D721Med (cell line): ENCODE results near the gene CHN2.

Experiments
- DNase-seq: peaks from one replicate; pipeline ENCODE4 v3.0.0; 2011; ENCODE audit warnings: low spot score; ENCODE audit not compliant: insufficient read length
- FAIRE-seq: peaks from 2 replicates; lab custom pipeline; 2011; peaks lifted over from hg19 to GRCh38; lab: Jason Lieb, UNC
- TF ChIP-seq, protein P1 (sequence below): IDR thresholded peaks from 2 replicates; pipeline ENCODE4 v1.5.1; 2012; ENCODE audit warnings: mild to moderate bottlenecking, control low read depth; ENCODE audit not compliant: insufficient read depth; ENCODE audit errors: missing control alignments

The CHN2 gene

GRCh38 chr7:29469976-29470557 is 275.5 kb downstream of the CHN2 start:
- TF ChIP-seq, protein P1, sequence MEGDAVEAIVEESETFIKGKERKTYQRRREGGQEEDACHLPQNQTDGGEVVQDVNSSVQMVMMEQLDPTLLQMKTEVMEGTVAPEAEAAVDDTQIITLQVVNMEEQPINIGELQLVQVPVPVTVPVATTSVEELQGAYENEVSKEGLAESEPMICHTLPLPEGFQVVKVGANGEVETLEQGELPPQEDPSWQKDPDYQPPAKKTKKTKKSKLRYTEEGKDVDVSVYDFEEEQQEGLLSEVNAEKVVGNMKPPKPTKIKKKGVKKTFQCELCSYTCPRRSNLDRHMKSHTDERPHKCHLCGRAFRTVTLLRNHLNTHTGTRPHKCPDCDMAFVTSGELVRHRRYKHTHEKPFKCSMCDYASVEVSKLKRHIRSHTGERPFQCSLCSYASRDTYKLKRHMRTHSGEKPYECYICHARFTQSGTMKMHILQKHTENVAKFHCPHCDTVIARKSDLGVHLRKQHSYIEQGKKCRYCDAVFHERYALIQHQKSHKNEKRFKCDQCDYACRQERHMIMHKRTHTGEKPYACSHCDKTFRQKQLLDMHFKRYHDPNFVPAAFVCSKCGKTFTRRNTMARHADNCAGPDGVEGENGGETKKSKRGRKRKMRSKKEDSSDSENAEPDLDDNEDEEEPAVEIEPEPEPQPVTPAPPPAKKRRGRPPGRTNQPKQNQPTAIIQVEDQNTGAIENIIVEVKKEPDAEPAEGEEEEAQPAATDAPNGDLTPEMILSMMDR, result no peak
- DNase-seq, result no peak
- peak; percentile 77 for FAIRE-seq

DNA sequence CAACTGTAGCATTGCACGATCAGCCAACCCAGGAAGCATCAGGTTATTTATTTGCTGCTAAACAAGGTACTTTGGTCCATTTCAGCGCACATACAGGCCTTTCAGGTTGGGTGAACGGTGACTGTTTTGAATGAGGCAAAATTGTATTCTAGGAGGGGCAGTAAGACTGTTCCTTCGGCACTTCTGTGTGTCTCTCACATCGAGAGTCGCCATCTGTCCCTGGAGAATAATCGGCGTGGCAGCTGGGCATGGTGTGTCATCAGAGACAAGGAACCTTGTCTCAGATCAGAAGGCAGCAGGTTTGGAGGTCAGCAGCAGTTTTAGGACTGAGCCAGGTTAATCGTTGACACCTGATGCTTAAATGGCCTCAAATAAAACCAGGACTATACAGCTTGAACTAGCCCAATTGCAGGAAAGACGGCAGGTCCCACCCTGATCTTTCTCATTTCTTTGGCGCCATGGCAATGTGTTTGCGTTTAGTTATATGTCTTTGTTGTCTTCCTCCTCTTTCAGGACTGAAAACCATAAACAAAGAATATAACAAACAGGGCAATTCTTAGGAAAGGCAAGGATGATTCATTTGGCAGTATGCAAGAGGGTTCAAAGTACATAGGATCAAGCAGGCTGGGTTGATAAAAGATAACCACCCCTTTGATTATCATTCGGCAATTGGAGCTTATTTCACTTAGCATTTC is 277.0 kb downstream of the CHN2 start:
- peak; percentile 96 for FAIRE-seq
- DNase-seq, result no peak
- TF ChIP-seq, protein P1, result no peak

GRCh38 chr7:29476916-29477315 is 282.3 kb downstream of the CHN2 start:
- TF ChIP-seq, protein P1, result no peak
- DNase-seq (no peak), FAIRE-seq (peak; percentile 95)

DNA sequence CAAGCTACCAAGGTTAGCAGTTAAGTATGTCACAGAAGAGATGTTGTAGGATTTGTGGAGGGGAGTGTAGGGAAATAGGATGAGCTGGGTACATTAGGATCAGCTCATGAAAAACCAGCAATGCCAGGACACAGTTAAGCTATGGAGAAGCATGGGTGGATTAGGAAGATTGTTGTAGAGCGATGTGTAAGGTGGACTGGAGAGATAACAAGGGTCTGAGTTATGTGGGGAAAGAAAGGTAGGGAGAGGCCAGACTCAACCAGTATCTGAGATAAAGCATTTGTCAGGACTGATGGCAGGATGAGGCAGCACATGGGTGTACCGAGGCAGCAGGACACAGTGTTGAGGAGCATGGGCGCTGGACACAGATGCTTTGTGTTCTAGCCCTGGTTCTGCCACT is 283.7 kb downstream of the CHN2 start:
- TF ChIP-seq, protein P1, result no peak
- FAIRE-seq, result peak; percentile 90
- no peak for DNase-seq

DNA sequence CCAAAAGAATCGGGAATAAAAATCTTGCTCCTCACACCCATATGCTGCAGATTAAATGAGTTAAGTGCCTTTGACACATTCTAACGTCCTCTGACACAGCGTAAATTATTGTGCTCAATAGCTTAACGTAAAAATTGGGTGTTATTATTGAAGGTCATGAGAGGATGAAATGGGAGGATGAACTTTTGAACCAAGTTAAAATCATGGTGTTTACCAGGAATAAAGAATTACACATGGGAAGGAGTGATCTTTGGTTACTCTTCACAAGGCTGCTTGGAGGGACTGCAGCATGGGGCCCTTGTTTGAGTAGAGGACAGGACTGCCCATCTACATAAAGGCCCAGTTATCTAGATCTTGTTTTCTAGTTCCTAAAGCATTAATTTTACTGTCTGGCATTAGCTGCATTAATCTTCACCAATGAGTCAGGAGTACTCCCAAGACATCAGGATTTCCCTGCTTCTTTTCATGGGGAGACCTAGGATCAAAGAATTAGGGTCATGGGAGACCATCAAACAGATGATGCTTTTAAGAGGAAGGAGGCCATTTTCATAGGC is 284.2 kb downstream of the CHN2 start:
- DNase-seq, result no peak
- TF ChIP-seq, protein P1, result no peak
- peak; percentile 93 for FAIRE-seq

DNA sequence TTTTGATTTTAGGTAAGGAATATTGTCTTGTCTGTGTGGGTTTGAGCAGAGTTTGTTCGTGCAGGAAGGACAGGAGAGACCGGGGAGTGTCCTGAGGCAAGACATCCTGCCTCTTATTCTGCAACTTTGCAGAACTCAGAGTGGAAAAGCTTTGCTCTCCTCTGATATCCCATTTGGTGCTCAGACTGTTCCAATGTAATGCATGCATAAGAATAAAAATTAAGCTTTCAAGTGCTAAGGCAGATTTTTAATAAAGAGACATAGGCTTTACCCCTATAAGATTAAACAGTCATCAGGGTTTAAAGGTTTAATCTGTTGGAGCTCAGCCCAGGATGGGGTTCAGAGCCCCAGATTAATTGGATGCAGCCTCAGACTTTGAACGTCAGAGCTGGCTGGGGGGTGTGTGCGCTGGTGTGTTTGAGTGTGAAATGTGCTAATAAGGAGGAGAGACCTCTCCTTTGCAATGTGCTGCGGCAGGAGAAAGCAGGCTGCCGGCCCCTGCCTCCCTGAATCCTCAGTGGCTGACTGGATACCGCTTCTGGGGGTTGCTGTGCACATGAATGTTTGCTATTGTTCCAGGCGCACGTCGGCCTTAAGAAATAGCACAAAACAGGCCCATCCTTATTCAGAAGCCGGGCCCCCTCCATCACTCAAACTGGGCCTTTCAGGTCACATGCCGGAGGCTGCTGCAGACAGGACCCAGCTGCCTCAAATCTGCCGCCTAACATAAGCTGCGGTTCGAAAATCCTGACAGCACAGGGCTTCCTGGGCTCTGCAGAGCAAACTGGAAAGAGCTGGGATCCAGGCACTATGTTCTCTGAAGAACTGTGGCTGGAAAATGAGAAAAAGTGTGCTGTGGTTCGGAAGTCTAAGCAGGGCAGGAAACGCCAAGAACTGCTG is 285.0 kb downstream of the CHN2 start:
- DNase-seq (no peak), FAIRE-seq (peak; percentile 82)
- TF ChIP-seq, protein P1, result no peak
